HG03025 (cell line): ENCODE results near the gene HAO2.
"Not testable (repeated sequence)": the region's sequence is repeated elsewhere in the genome, so short reads cannot be mapped to it uniquely, and the experiment has no call there.

Experiments used
- ATAC-seq: cut with Tn5 transposase; IDR thresholded peaks from one replicate; pipeline ENCODE4 v1.9.1; 2021; ENCODE audit warnings: mild to moderate bottlenecking, moderate library complexity; ENCODE audit not compliant: unreplicated experiment, low FRiP score

Gene HAO2

GRCh38 chr1:119341372-119341947, 27.1 kb upstream of the HAO2 start:
- no peak for ATAC-seq

- no peak for ATAC-seq
Measured at GRCh38 chr1:119345398-119345797, 23.2 kb upstream of the HAO2 start.

GRCh38 chr1:119347858-119348257, 20.7 kb upstream of the HAO2 start:
- no peak for ATAC-seq

GRCh38 chr1:119348941-119349340, 19.6 kb upstream of the HAO2 start:
- ATAC-seq: no peak

- not testable (repeated sequence) for ATAC-seq
Measured at GRCh38 chr1:119350866-119351265, 17.7 kb upstream of the HAO2 start.

GRCh38 chr1:119351997-119352396, 16.6 kb upstream of the HAO2 start:
- no peak for ATAC-seq

- no peak for ATAC-seq
Measured at GRCh38 chr1:119353836-119354235, 14.7 kb upstream of the HAO2 start.

GRCh38 chr1:119358636-119359035, 9.9 kb upstream of the HAO2 start:
- ATAC-seq: no peak

- ATAC-seq: no peak
Measured at GRCh38 chr1:119359730-119360129, 8.9 kb upstream of the HAO2 start.

GRCh38 chr1:119361205-119361604, 7.4 kb upstream of the HAO2 start:
- ATAC-seq: no peak

GRCh38 chr1:119361620-119362344, 6.8 kb upstream of the HAO2 start:
- no peak for ATAC-seq

- no peak for ATAC-seq
Measured at GRCh38 chr1:119363162-119363561, 5.4 kb upstream of the HAO2 start.

GRCh38 chr1:119364640-119365039, 3.9 kb upstream of the HAO2 start:
- no peak for ATAC-seq

- no peak for ATAC-seq
Measured at GRCh38 chr1:119366424-119366823, 2.2 kb upstream of the HAO2 start.

- ATAC-seq: no peak
Measured at GRCh38 chr1:119367432-119368124, 1.0 kb upstream of the HAO2 start.

GRCh38 chr1:119370748-119371147, 2.2 kb downstream of the HAO2 start:
- no peak for ATAC-seq

GRCh38 chr1:119371815-119372214, 3.2 kb downstream of the HAO2 start:
- no peak for ATAC-seq

- peak; percentile 67 for ATAC-seq
Measured at GRCh38 chr1:119372503-119373086, 4.0 kb downstream of the HAO2 start.

- ATAC-seq: no peak
Measured at GRCh38 chr1:119373465-119373864, 4.9 kb downstream of the HAO2 start.

GRCh38 chr1:119374208-119374874, 5.8 kb downstream of the HAO2 start:
- no peak for ATAC-seq

GRCh38 chr1:119375366-119375765, 6.8 kb downstream of the HAO2 start:
- no peak for ATAC-seq
